ENCODE measurements around the gene TMEM38B.

GRCh38 chr9:105712297-105712696, 18.0 kb downstream of the TMEM38B start:
- TF ChIP-seq CTCF (IDR thresholded peaks at IDR 0.05) (no peak), POLR2A (IDR thresholded peaks at IDR 0.05) (no peak), EP300 (IDR thresholded peaks at IDR 0.05) (no peak)
